SU-DHL-6 (cell line): ENCODE results near the gene AGO4.

Source experiments
- CTCF ChIP-seq: fragments of 200-600 bp; sonication (generic); IDR thresholded peaks from one replicate; pipeline ENCODE4 v1.5.1; 2017; ENCODE audit warnings: antibody characterized with exemption, mild to moderate bottlenecking, low read length, moderate library complexity; ENCODE audit not compliant: insufficient read depth, poor library complexity, severe bottlenecking
- EZH2phosphoT487 ChIP-seq: fragments of 200-600 bp; sonication (generic), shearing (Covaris generic); conservative IDR thresholded peaks from 2 replicates; pipeline ENCODE4 v1.6.1; 2018; ENCODE audit warnings: mild to moderate bottlenecking, antibody characterized with exemption, low read length, moderate library complexity, mixed read lengths

DNA sequence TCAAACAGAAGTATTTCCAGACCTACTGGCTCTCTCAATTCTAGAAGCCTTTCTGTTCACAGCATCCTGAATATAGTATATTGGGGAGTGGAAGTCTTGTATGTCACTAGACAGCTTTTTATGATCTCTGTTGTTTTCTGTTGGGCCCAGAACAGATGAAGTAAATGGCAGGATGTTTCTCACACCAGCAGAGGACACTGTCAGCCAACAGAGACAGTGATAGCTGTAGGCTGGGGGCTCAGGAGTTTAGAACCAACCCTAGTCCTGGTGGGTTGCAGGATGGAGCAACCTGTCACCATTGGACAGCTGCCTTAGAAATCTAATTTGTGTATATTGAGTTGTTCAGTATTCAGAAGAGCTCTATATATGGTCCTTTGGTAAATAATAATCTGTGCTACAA is 92.1 kb downstream of the AGO4 start:
- no peak for TF ChIP-seq CTCF
- no peak for TF ChIP-seq EZH2phosphoT487
